GM12878 (cell line): ENCODE data around the gene ODF2L. TPM values are rescaled to one million over a fixed set of nuclear protein-coding genes. Genes with fewer than 3 reads are reported as not detected.

ENCODE experiments used
- ASH2L ChIP-seq: fragments of 300-600, 200-600 bp; sonication (generic); IDR thresholded peaks from 2 replicates; pipeline ENCODE4 v1.6.1; 2017; ENCODE audit warnings: low read depth, mild to moderate bottlenecking, borderline replicate concordance
- EP300 ChIP-seq, 2 experiments: fragments of 150-350 bp in 1 of 2; IDR thresholded peaks; 2 replicates each; pipeline ENCODE4 v1.6.1; 2011 to 2012; ENCODE audit warnings: low read depth in 2 of 2, low read length in 2 of 2, borderline replicate concordance in 1 of 2, improper control_type of control experiment in 1 of 2, inconsistent platforms in 1 of 2; ENCODE audit not compliant: control insufficient read depth in 1 of 2
- ETV6 ChIP-seq, 2 experiments: fragments of 450-650 bp in 1 of 2; IDR thresholded peaks in 1 of 2; conservative IDR thresholded peaks in 1 of 2; 2 replicates each; pipeline ENCODE4 v1.6.1; 2014; ENCODE audit warnings: antibody characterized with exemption in 1 of 2, borderline replicate concordance in 1 of 2, low read depth in 1 of 2, mild to moderate bottlenecking in 1 of 2, moderate library complexity in 1 of 2
- GATAD2B ChIP-seq: fragments of 450-650 bp; conservative IDR thresholded peaks from 2 replicates; pipeline ENCODE4 v1.6.1; 2017; ENCODE audit warnings: low read depth, mild to moderate bottlenecking, moderate library complexity
- IKZF1 ChIP-seq: fragments of 450-650 bp; conservative IDR thresholded peaks from 2 replicates; pipeline ENCODE4 v1.6.1; 2017; ENCODE audit warnings: antibody characterized with exemption, mild to moderate bottlenecking
- RAD21 ChIP-seq: IDR thresholded peaks from 2 replicates; pipeline ENCODE4 v1.6.1; 2011; ENCODE audit warnings: mild to moderate bottlenecking, low read depth, low read length, moderate library complexity; ENCODE audit not compliant: insufficient read depth
- SIX5 ChIP-seq: IDR thresholded peaks from 2 replicates; pipeline ENCODE4 v1.6.1; 2011; ENCODE audit warnings: mild to moderate bottlenecking, low read depth, low read length, moderate library complexity; ENCODE audit not compliant: severe bottlenecking
- SP1 ChIP-seq: IDR thresholded peaks from one replicate; pipeline ENCODE4 v1.6.1; 2011; ENCODE audit warnings: low read depth, low read length
- SUPT20H ChIP-seq: IDR thresholded peaks from 2 replicates; pipeline ENCODE4 v1.6.1; 2011; ENCODE audit warnings: low read depth, mild to moderate bottlenecking, low read length, moderate library complexity, borderline replicate concordance; ENCODE audit not compliant: control insufficient read depth
- TBL1XR1 ChIP-seq: IDR thresholded peaks from 2 replicates; pipeline ENCODE4 v1.6.1; 2012; ENCODE audit warnings: low read depth, low read length, improper control_type of control experiment
- polyA plus RNA-seq, 11 experiments: library from polyadenylated mRNA; depleted of rRNA in 4 of 11; unstranded in 6 of 11; stranded (reverse) in 5 of 11; fragments of >200 nt; fragmentation: Nextera tagmentation in 4 of 11; fragmentation: Illumina TruSeq in 1 of 11; extraction: Ambion mirVana in 4 of 11; extraction: Trizol in 1 of 11; gene quantifications; 1 replicate in 1 of 11; 2 replicates in 10 of 11; pipeline versions ENCODE4 v1.2.1 to v1.2.3, GENCODE V29; 2011 to 2016; ENCODE audit warnings: inconsistent platforms in 2 of 11, missing spikeins in 2 of 11, low read depth in 1 of 11
- total RNA-seq, 4 experiments: library from RNA; depleted of rRNA in 3 of 4; stranded (reverse); fragments of >200 nt in 3 of 4; fragmentation: Illumina TruSeq in 1 of 4; extraction: Trizol in 1 of 4; gene quantifications; 2 replicates each; pipeline versions ENCODE4 v1.2.1 to v1.2.3, GENCODE V29; 2013 to 2021
- TF ChIP-seq, protein P1 (sequence below): fragments of 450-650 bp; IDR thresholded peaks from 2 replicates; pipeline ENCODE4 v1.6.1; 2016; ENCODE audit warnings: mild to moderate bottlenecking, moderate library complexity, borderline replicate concordance

The ODF2L gene
- total and polyA plus RNA-seq, 10 of the 15 experiments (the other 5 are each of a cell fraction or from before 2014, with no cell fraction given), result 10.4 to 29.5 (median 18.5) TPM

DNA sequence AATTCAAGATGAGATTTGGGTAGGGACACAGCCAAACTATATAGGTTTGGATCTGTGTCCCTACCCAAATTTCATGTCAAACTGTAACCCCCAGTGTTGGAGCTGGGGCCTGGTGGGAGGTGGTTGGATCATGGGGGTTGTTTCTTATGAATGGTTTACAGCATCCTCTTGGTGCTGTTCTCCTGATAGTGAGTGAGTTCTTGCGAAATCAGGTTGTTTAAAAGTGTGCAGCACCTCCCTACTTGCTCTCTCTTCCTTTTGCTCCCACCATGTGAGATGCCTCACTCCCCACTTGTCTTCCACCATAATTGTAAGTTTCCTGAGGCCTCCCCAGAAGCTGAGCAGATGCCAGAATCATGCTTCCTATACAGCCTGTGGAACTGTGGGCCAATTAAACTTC, 17.3 kb downstream of the ODF2L start (continued):
- no peak for TF ChIP-seq SUPT20H
- no peak for TF ChIP-seq TBL1XR1
- no peak for TF ChIP-seq GATAD2B
- TF ChIP-seq EP300 (IDR thresholded peaks at IDR 0.05; ENCODE audit: borderline replicate concordance in 1 of 2, control insufficient read depth in 1 of 2, low read depth in 2 of 2, low read length in 2 of 2), result no peak
- no peak for TF ChIP-seq RAD21
- no peak for TF ChIP-seq ETV6 (conservative IDR thresholded peaks at IDR 0.05 in 1 of 2, IDR thresholded peaks at IDR 0.05 in 1 of 2; ENCODE audit: borderline replicate concordance in 1 of 2, low read depth in 1 of 2)
- TF ChIP-seq SIX5, result no peak
- TF ChIP-seq ASH2L, result no peak
- TF ChIP-seq, protein P1, sequence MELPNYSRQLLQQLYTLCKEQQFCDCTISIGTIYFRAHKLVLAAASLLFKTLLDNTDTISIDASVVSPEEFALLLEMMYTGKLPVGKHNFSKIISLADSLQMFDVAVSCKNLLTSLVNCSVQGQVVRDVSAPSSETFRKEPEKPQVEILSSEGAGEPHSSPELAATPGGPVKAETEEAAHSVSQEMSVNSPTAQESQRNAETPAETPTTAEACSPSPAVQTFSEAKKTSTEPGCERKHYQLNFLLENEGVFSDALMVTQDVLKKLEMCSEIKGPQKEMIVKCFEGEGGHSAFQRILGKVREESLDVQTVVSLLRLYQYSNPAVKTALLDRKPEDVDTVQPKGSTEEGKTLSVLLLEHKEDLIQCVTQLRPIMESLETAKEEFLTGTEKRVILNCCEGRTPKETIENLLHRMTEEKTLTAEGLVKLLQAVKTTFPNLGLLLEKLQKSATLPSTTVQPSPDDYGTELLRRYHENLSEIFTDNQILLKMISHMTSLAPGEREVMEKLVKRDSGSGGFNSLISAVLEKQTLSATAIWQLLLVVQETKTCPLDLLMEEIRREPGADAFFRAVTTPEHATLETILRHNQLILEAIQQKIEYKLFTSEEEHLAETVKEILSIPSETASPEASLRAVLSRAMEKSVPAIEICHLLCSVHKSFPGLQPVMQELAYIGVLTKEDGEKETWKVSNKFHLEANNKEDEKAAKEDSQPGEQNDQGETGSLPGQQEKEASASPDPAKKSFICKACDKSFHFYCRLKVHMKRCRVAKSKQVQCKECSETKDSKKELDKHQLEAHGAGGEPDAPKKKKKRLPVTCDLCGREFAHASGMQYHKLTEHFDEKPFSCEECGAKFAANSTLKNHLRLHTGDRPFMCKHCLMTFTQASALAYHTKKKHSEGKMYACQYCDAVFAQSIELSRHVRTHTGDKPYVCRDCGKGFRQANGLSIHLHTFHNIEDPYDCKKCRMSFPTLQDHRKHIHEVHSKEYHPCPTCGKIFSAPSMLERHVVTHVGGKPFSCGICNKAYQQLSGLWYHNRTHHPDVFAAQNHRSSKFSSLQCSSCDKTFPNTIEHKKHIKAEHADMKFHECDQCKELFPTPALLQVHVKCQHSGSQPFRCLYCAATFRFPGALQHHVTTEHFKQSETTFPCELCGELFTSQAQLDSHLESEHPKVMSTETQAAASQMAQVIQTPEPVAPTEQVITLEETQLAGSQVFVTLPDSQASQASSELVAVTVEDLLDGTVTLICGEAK, result no peak
- no peak for TF ChIP-seq SP1
- TF ChIP-seq IKZF1, result no peak
